ENCODE results near the gene ZBTB47.

The ZBTB47 gene

DNA sequence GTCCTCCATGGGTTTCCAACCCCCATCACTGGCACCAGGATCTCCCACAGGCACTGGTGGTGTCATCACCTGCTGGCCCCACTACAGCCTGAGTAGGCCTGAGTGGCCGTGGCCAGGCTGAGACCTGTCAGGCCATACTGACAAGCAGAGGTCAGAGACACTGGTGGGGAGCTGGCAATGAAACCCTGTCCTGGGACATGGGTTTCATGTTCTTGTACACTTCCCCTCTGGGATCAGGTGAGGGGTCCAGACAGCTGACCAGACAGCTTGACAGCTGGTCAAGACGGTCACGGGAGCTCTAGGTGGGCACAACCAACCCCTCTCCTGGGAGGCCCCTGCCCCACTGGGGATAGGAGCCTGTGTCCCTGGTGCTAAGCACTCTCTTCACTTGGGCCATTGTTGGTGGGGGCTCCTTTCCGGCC lies 13.1 kb downstream of the ZBTB47 start:
- DNase-seq, result no peak

DNA sequence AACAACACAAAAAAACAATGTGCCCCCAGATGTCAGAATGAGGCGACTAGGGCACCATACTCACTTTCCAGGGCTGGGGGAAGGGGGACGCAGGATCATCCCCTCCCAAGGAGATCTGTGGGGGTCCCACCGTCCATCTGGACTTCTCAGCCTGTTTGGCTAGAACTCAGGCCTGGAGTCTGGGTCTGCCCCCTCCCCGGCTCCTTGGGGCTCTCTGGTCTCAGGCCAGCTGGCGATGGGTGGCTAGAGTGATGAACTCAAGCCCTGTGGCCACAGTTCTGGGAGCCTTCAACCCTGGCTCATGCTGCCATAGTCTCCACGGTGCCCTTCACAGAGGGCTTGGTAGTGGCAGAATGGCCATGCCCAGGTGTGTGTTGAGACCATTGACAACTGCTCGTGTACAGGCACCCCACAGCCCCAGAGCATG lies 13.6 kb downstream of the ZBTB47 start:
- DNase-seq, result no peak

DNA sequence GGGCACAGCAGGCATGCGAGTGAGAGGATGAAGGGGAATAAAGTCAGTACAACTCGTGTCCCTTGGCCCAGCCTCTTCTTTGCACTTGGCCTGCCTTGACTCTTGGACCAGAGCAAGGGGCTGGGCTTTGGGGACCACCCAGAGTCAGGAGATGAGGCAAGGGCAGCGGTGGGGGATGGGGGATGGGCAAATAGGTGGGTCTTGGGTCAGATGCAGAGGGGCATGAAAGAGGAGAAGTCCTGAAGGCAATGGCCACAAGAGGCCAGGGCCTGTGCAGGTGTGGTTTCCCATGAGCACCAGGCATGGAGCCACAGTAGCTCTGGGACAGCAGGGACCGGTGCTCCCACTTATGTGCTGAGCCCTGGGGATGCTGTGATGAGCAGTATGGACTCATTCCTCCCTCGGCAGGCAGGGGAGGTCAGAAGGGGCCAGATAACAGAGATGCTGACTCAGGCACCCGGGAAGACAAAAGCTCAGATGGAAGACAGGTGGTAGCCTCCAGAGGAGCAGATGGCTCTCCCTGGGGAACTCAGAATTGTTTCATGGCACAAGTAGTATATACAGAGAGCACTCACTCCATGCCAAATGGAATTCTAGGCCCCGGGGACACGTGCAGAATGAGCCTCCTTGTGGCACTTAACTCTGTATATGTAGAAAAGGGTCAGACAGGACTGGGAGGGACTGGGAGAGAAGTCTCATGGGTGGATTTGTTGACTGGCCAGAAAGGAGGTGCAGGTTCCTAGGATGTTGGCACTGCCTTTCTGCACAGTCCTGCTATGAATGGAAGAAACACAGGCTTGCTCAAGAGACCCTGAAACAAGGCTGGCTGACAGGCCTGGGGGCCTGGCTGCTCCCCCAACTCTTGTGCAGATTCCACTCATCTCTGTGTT lies 14.3 kb downstream of the ZBTB47 start:
- no peak for DNase-seq

DNA sequence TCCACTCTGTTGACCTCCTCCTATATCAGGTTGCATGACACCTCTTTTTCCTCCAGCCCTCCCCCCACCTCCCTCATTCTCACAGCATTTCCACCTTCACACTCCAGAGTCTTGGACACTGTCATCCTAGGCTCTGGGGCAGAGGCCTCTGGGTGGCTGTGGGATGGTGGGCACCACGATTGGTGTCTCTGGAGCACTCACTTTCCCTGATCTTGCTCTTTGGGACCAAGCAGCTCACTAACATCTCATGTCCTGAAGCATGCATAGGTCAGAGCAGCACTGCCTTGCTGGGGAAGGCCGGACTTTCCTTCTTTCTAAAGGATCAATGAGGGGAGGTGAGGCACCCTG lies 14.9 kb downstream of the ZBTB47 start:
- no peak for DNase-seq

DNA sequence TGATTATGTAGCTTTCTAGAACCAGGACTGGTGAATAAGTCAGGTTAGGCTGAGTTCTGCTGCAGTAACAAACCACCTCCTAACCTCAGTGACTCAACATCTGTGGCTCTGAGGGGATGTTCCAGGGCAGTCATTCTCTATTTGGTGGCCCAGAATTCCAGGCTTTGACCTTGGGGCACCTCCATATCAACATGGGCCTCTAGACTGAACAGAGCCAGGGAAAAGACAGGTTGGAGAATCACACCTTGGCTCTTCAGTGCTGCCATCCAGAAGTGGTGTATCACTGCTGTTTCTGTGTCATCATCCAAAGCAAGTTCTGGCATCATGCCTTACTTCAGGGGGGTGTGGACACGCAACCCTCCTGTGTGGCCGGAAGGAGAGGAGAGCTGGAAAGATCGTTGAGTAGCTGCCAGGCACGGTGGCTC lies 15.3 kb downstream of the ZBTB47 start:
- no peak for DNase-seq

DNA sequence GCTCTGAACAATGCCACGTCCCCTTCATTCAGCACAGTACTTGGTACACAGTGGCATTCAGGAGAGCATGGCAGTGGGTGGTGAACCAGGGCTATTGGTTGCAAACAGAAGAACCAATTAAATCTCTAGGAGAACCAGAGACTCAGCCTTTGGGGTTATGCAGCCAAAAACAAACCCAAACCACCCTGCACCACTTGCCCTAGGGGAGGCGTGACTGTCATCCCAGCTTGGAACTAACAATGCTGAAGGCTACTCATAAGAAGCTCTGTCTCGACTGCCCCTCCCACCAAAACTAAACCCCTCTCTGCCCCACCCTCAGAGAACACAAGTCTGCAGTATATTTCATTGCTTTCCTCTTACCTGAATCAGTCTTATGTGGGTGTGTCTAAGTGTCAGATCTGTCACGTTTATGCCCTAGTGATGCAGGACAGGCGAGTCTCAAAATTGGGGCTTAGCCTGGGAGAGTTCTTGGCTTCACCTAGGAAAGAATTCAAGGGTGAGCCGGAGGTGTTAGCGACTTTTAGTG lies 16.6 kb downstream of the ZBTB47 start:
- DNase-seq, result no peak

DNA sequence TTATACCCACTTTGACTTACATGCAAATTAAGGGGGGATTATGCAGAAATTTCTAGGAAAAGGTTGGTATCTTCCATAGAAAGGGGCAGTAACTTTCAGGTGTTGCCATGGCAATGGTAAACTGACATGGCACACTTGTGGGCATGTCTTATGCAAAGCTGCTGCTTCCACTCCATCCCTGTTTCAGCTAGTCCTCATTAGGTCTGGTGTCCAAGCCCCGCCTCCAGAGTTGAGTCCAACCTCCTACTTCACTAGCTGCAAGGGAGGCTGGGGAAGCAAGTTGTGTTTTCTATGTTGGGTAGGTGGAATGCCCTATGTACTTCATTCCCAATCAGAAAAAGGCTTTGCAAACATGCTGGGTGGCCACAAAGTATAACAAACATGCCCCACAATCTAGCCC lies 17.2 kb downstream of the ZBTB47 start:
- DNase-seq, result no peak

DNA sequence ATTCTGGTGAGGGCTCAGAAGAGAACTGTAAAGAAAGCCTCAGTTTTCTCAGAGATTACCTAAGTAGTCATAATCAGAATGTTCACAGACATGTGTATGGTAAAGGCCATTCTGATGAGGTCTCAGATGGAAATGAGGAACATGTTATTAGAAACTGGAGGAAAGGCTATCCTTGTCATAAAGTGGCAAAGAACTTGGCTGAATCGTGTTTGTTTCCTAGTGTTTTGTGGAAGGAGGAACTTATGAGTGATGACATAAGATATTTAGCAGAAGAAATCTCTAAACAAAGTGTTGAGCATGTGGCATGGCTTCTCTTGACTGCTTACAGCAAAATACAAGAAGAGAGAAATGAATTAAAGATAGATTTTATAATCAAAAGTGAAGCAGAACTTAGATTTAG lies 19.0 kb downstream of the ZBTB47 start:
- no peak for DNase-seq

DNA sequence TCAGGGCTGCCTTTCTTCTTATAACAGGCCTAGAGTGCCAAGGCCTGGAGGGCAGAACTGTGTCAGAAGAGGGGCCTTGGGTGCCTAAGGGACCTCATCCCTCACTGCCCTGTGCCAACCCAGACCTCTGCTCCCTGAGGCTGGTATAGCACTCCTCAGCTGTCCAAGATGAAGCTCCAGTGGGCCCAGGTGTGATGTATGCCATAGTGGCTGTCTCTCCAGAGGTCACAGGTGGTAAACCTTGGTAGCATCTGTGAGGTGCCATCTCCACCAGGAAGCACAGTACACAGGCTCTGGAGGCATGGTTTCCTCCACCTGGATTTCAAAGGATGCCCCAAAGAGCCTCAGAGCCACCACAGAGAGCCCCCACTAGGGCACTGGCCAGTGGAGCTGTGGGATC lies 19.6 kb downstream of the ZBTB47 start:
- DNase-seq, result no peak

DNA sequence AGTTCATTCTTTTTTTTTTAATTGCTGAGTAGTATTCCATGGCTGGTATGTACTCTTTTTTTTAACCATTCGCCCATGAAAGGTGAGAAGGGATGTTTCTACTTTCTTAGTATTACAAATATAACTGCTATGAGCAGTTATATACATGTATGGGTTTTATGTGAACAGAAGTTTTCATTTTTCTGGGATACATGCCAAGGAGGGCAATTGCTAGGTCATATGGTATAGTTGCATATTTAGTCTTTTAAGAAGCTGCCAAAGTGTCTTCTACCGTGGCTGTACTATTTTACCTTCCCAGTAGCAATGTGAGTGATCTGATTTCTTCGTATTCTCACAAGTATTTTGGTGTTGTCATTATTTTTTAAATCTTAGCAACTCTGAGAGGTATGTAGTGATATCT lies 20.6 kb downstream of the ZBTB47 start:
- DNase-seq, result no peak

DNA sequence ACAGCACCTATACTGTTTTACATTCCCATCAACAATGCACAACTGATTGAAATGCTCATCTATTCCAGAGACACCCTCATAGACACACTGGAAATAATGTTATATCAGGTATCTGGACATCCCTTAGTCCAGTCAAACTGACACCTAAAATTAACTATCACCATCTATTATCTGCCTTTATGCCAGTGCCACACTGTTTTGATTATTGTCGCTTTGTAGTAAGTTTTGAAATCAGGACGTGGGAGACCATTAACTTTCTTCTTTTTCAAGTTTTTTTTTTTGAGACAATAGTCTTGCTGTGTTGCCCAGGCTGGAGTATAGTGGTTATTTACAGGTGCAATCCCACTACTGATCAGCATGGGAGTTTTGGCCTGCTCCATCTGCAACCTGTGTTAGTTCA lies 22.4 kb downstream of the ZBTB47 start:
- no peak for DNase-seq

DNA sequence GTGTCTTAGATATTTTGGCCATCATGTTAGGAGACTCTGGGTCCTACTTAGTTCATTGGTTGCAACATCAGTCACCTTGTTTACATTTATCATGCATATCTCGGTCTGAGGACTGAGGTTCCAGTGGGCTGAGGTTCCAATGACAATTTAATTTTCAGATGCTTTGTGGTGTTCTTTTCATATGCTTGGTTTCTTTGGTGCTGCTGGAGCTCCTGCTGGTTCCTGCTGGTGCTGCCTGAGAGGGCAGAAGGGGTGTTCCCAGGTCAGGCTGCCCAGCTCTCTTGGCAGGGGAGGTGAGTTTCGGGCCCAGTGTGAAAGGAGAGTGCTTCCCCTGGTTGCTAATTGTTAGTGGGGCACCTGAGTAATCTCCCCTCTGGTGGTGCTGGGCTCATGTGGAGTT lies 24.9 kb downstream of the ZBTB47 start:
- DNase-seq, result no peak

DNA sequence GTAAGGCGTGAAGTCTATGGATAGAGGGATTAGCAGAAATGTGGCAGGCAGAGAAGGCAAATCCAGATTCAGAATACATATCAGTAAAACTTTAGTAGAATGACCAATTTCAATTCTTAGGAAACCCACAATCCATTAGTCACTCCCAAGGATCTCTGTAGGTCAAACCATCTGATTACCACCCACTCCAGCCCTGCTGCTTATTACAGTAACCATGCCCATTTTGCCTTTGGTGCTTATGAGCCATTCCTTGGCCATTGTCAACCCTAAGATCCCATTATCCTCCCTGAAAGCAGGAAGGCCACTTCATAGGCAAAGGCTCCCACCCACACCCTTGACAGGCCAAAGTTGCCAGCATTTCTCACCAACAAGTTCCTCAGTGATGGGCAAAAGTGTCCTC lies 26.8 kb downstream of the ZBTB47 start:
- DNase-seq, result no peak

DNA sequence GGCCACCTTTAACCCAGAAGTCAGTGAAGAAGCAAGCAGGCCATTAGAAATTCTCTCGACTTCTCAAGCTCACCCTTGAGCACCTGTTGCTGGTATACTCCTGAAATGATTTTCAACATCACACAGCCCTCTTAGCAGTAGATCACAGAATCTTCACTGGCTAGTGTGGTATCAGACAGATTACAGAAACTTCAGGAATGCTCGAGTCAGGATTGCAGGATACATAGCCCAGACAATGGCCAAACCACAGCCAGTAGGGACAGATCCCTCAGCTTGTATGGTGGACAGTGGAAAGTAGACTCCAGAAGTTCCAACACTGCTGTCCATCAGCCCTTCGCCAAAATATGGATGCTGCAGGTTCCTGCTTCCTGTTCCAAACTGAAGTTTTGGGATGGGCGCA lies 27.3 kb downstream of the ZBTB47 start:
- no peak for DNase-seq

DNA sequence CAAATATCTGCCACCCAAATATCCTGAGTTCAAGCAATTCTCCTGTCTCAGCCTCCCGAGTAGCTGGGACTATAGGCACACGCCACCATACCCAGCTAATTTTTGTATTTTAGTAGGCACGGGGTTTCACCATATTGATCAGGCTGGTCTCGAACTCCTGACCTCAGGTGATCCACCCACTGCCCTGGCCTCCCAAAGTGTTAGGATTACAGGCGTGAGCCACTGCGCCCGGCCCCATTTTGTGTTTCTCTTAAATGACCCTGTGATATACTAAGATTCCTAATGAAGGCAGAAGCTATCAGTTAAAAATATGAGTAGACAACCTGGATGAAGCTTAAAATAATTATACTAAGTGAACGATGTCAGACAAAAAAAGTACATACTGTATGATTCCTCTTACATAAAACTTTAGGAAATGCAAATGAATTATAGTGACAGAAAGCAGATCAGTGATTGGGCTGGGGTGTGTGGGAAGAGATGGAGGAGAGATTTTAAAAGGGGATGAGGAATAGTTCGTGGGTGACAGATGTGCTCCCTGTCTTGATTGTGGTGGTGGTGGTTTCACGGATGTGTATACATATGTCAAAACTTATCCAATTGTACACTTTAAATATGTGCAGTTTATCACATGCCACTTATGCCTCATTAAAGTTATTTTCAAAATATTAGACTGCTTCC lies 28.0 kb downstream of the ZBTB47 start:
- DNase-seq, result no peak

DNA sequence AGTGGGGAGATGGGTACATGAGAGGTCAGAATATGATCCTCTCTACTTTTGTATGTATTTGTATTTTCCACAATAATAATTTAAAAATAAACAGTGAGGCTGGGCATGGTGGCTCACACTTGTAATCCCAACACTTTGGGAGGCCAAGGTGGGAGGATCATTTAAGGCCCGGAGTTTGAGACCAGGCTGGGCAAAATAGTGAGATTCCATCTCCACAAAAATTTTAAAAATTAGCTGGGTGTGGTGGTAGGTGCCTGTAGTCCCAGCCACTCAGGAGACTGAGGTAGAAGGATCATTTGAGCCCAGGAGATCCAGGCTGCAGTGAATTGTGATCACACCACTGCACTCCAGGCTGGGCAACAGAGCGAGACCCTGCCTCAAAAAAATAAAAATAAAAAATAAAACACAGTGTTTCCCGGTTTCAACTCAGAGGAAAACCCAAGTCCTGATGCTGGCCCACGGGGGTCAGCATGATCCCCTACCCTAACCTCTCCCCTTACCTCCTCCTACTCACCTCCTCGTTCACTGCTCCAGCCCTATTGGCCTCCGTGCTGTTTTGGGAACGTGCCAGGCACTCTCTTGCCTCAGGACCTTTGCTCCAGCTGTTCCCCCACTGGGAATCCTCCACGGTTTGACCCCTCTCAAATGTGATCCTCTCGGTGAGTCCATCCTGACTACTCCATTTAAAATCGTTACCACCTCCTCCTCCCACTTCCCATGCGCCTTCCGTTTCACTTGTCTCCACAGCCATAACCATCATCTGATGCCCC lies 29.0 kb downstream of the ZBTB47 start:
- no peak for DNase-seq

DNA sequence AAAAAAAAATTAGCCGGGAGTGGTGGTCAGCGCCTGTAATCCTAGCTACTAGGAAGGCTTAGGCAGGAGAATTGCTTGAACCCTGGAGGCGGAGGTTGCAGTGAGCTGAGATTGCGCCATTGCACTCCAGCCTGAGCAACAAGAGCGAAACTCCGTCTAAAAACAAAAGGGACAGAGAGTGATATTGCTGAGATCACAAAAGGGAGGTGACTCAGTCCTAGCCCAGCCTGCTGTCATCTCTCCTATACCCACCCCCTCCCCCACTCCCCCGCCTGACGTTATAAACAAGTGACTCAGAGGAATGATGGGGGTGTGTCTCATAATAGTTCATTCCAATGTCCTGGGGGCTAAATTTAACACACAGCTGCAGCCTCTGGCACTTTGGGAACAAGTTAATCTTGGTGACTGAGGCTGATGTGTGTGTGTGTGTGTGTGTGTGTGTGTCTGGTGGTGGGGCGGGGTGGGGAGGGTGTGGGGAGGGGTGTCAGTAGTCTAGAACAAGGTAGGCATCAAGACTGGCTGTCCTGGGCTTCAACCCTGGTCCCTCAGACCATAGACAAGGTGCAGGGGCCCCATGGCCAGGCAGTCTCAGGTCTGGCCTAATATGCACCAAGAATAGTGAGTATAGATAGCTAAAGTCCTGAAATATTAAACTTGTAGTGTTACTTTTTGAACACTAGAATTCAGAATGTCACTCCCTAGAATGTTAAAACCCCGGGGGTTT lies 30.5 kb downstream of the ZBTB47 start:
- no peak for DNase-seq

DNA sequence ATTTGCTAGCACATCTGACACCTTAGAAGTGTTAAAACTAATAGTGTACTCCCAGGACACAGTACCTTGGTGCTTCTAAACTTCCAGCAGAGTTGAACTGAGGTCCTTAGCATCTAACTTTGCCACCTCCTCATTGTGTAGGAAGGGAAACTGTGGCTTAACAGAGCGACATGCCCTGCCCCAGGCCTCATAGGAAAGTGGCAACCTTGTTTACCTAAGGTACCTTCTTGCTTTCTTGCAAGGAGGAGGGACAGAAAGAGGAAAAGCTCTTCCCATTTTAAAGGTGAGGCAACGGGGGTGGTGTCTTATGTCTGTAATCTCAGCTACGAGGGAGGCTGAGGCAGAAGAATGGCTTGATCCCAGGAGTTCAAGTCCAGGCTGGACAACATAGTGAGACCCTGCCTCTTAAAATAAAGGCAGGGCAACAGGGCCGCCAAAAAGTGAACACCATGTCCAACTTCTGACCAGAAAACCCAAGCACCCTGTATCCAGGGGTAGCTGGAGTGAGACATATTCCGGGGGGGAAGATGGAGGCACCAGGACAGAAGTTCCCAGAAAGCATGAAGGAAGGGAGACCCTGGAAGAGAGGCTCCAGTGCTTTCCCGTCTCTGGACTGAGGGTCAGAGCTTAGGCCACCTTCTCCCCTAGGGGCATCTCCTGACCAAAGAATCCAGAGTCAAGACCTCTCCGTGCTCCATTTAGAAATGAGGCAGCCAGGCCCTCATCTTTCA lies 31.3 kb downstream of the ZBTB47 start:
- no peak for DNase-seq

DNA sequence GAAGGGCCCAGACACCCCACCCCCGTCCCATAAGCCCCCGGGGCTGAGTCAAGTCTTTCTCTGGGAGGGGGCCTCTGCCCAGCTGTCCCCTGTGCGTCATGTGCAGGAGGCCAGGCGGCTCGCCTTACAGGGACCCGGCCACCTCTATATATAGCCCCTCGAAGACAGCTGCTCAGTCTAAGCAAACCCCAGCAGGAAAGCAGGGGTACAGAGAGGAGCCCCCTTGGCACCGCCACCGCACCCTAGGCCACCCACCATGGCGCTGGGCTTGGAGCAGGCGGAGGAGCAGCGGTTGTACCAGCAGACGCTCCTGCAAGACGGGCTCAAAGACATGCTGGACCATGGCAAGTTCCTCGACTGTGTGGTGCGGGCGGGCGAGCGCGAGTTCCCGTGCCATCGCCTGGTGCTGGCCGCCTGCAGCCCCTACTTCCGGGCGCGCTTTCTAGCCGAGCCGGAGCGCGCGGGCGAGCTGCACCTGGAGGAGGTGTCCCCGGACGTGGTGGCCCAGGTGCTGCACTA lies 31.9 kb downstream of the ZBTB47 start, which contains the start of gene KLHL40:
TSS of gene KLHL40 (plus strand) at position 175 of the 519 bp plus-strand sequence. CDS start at position 257, 82 bp downstream.
- no peak for DNase-seq

DNA sequence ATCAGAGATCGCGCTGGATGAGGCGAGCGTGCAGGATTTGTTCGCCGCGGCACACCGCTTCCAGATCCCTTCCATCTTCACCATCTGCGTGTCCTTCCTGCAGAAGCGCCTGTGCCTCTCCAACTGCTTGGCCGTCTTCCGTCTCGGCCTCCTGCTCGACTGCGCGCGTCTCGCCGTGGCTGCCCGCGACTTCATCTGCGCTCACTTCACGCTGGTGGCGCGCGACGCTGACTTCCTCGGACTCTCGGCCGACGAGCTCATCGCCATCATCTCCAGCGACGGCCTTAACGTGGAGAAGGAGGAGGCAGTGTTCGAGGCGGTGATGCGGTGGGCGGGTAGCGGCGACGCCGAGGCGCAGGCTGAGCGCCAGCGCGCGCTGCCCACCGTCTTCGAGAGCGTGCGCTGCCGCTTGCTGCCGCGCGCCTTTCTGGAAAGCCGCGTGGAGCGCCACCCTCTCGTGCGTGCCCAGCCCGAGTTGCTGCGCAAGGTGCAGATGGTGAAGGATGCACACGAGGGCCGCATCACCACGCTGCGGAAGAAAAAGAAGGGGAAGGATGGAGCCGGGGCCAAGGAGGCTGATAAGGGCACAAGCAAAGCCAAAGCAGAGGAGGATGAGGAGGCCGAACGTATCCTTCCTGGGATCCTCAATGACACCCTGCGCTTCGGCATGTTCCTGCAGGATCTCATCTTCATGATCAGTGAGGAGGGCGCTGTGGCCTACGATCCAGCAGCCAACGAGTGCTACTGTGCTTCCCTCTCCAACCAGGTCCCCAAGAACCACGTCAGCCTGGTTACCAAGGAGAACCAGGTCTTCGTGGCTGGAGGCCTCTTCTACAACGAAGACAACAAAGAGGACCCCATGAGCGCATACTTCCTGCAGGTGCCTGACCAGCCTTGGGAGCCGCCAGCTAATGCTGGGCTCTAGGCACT lies 32.7 kb downstream of the ZBTB47 start:
- no peak for DNase-seq
